Bronchial epithelial cell (primary cell): ENCODE results near the gene RAE1. TPM values are rescaled to one million over a fixed set of nuclear protein-coding genes. Genes with fewer than 3 reads are reported as not detected.

Experiments used
- DNase-seq: peaks from one replicate; pipeline ENCODE4 v3.0.0-alpha.2; 2010; ENCODE audit warnings: low read depth
- FAIRE-seq: peaks from 2 replicates; lab custom pipeline; 2011; peaks lifted over from hg19 to GRCh38; lab: Jason Lieb, UNC
- H3K27me3 ChIP-seq: 2 replicates; pipeline ENCODE4 v1.5.1; 2011; ENCODE audit warnings: low read length; ENCODE audit not compliant: control insufficient read depth, insufficient read depth
- H3K36me3 ChIP-seq: 2 replicates; pipeline ENCODE4 v1.5.1; 2011; ENCODE audit warnings: low read length; ENCODE audit not compliant: control insufficient read depth, insufficient read depth
- H3K4me3 ChIP-seq: 2 replicates; pipeline ENCODE4 v1.5.1; 2011; ENCODE audit warnings: mild to moderate bottlenecking, low read depth, low read length, control low read depth
- total RNA-seq: library from RNA; depleted of rRNA; stranded (reverse); fragments of >200 nt; gene quantifications from 2 replicates; pipeline ENCODE4 v1.2.1, GENCODE V29; 2014
- TF ChIP-seq, protein P1 (sequence below): IDR thresholded peaks from 2 replicates; pipeline ENCODE4 v1.5.1; 2011; ENCODE audit warnings: mild to moderate bottlenecking, moderate library complexity, low read length, control low read depth, inconsistent platforms; ENCODE audit not compliant: insufficient read depth, severe bottlenecking

RAE1 gene
- total RNA-seq, 1 donor from 2014 or later: 21.6 TPM

DNA sequence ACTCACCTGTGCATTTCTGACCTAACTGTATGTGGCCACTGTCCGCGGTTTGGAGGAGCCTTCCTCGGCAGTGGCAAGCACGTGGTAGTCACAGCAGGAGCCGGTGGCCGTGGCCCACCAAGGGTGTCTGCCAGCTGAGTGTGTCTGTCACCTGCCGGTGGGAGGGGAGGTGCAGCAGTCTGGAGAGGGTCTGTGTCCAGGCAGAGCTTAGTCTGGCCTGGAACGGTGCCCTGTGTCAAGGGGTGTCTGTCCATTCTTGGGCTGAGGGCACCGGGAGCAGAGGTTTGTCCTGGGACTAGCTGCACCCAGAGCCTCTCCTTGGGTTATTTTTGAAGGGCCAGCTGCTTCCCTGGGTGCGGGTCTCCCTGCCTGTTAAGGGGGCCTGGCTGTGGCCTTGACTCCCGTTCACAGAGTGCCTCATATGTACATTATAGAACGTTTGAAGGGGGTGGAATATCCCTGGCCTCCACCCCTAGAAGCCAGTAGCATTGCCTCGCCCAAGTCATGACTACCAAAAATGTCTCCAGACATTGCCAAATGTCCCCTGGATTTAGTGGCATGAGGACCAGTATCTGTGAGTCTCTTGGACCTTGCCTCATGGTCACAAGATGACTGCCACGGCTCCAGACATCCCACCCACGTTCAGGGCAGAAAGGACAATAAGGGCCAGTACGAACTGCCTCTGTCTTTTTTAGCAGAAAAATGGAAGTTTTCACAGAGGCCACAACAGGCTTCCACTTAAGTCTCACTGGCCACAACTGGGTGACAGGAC, 45.3 kb downstream of the RAE1 start:
- H3K36me3 ChIP-seq: peaks cover 13% of the 10 kb centered on the region
- TF ChIP-seq, protein P1, sequence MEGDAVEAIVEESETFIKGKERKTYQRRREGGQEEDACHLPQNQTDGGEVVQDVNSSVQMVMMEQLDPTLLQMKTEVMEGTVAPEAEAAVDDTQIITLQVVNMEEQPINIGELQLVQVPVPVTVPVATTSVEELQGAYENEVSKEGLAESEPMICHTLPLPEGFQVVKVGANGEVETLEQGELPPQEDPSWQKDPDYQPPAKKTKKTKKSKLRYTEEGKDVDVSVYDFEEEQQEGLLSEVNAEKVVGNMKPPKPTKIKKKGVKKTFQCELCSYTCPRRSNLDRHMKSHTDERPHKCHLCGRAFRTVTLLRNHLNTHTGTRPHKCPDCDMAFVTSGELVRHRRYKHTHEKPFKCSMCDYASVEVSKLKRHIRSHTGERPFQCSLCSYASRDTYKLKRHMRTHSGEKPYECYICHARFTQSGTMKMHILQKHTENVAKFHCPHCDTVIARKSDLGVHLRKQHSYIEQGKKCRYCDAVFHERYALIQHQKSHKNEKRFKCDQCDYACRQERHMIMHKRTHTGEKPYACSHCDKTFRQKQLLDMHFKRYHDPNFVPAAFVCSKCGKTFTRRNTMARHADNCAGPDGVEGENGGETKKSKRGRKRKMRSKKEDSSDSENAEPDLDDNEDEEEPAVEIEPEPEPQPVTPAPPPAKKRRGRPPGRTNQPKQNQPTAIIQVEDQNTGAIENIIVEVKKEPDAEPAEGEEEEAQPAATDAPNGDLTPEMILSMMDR: no peak
- FAIRE-seq (no peak), DNase-seq (no peak)
- no peak overlapping the region for H3K4me3 ChIP-seq
- H3K27me3 ChIP-seq: no peaks in the 10 kb centered on the region

DNA sequence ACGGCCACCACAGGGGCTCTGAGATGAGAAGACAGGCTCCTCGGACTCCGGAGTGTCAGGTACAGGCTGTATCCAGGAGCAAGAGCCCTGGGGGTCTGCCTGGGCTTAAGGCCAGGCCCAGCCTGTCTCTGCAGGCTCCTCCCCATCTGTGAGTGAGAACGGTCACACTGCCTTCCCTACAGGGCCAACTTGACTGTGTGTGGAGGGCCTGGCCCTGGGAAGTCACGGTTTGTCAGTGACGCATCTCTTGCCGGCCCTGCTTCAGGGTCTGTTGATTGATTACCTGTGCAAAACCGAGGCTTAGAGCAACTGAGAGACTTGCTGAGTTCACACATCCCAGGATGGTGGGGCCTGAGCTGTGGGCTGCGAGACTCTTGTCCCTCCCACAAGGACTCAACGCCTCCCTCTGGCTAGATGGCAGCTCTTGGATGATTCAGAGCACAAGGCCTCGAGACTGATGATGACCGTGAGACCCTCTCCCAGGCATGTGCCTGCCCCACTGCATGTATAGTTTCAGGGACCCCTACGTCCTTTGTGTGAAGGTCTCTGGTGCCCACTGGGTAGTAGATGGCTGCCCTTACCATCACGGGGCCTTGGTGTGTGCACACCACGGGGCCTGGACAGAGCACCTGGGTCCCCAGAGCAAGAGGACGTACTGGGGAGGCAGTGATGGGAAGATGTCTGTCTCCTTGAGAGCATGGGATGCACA, 46.1 kb downstream of the RAE1 start:
- H3K36me3 ChIP-seq: peaks cover 15% of the 10 kb centered on the region
- H3K27me3 ChIP-seq: no peaks in the 10 kb centered on the region
- TF ChIP-seq, protein P1: no peak
- FAIRE-seq: no peak
- no peak for DNase-seq
- H3K4me3 ChIP-seq: no peak overlapping the region

DNA sequence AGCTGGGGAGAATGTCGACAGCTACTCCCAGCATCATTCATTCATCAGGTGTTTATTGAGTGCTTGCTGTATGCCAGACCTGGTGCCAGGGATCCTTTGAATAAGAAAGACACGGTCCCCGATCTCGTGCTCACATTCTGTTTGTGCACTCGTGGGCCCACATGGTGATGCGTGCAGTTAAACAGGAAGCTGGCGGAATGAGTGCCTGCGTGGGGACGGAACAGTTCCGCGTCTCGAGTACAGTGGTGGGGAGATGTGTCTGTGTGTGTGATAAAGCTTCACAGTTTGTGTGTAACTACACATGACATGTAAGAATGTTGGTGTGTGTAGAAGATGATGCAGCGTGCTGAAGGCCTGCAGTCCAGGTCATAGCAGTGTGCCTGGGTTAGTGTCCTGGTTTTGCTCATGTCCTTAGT, 46.6 kb downstream of the RAE1 start:
- Histone ChIP-seq H3K27me3 (no peaks in the 10 kb centered on the region), H3K4me3 (no peak overlapping the region), H3K36me3 (peaks cover 19% of the 10 kb centered on the region)
- FAIRE-seq: peak; percentile 99
- TF ChIP-seq, protein P1: no peak
- DNase-seq: no peak

DNA sequence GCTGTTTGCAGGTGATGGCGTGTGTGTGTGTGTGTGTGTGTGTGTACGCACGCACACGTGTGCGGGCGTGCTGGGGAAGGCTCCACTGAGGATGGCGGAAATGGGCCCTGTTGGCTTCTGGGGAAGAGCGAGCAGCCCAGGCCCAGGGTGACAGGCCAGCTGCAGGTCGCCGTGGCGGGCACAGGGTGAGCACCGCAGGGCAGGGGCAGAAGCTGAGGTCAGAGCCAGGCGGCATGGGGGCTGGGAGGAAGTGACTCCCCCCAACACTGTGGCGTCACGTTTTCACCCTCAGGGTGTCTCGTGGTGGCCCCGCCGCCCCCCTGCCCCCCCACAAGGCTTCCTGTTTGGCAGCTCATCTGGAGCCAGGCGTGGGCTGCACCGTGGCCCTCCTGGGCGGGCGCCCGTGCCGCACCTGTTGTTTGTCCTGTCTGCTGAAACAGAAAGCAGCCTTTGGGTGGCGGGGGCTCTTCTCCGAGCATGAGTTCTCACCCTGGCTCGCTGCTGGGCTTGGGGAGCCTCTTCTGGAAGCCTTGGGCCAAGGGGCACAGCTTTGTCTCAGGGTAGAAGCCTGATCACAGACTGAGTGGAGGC, 47.3 kb downstream of the RAE1 start:
- no peak overlapping the region for H3K4me3 ChIP-seq
- TF ChIP-seq, protein P1: no peak
- FAIRE-seq (no peak), DNase-seq (no peak)
- no peaks in the 10 kb centered on the region for H3K27me3 ChIP-seq
- H3K36me3 ChIP-seq: peaks cover 20% of the 10 kb centered on the region

DNA sequence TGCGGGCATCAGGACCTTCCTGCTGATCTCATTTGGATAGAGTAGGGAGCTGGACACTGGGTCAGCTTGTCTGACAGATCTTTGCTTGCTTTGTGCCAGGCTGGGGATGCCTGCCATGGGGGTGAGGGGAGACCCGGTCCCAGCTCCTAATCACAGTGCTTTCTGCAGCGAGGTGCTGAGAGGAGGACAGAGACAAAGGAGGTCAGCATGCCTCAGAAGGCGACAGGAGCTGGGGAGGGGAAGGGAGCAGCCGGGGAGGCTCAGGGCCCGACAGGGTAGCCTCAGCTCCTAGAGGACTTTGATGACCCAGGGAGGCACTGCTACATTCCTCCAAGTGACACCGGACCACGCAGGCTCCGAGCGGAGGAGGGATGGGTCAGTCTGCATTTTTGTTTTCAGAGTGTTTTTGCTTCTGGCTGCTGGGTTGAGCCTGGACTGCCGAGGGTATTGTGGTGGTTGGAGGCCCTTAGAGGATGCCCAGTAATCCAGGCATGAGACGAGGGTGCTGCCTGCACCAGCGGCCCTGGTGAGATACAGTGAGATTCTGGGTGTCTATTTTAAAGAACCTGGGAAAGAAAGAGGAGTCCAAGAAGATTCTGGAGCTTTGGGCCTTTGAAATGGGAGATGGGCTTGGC, 48.0 kb downstream of the RAE1 start:
- no peaks in the 10 kb centered on the region for H3K27me3 ChIP-seq
- no peak for DNase-seq
- peak; percentile 43 for FAIRE-seq
- no peak overlapping the region for H3K4me3 ChIP-seq
- H3K36me3 ChIP-seq: peaks cover 15% of the 10 kb centered on the region
- TF ChIP-seq, protein P1: no peak
